A549 (cell line): ENCODE data around the gene FOSL2.

Experiments
- CHD2 ChIP-seq: fragments of 150-350 bp; IDR thresholded peaks from 2 replicates; pipeline ENCODE4 v1.6.1; 2014; ENCODE audit warnings: low read length; ENCODE audit not compliant: partially characterized antibody
- RAD21 ChIP-seq, 2 experiments: fragments of >200 bp in 1 of 2; sonication (Bioruptor Twin) in 1 of 2; formaldehyde crosslinking in 1 of 2; IDR thresholded peaks in 1 of 2; conservative IDR thresholded peaks in 1 of 2; 2 replicates in 1 of 2; 3 replicates in 1 of 2; pipeline ENCODE4 v1.6.1; 2012 to 2018; ENCODE audit warnings: inconsistent platforms in 1 of 2
- TF ChIP-seq, protein P1 (sequence below): fragments of >200 bp; sonication (Bioruptor Twin); formaldehyde crosslinking; IDR thresholded peaks from 3 replicates; pipeline ENCODE4 v1.5.1; 2016

DNA sequence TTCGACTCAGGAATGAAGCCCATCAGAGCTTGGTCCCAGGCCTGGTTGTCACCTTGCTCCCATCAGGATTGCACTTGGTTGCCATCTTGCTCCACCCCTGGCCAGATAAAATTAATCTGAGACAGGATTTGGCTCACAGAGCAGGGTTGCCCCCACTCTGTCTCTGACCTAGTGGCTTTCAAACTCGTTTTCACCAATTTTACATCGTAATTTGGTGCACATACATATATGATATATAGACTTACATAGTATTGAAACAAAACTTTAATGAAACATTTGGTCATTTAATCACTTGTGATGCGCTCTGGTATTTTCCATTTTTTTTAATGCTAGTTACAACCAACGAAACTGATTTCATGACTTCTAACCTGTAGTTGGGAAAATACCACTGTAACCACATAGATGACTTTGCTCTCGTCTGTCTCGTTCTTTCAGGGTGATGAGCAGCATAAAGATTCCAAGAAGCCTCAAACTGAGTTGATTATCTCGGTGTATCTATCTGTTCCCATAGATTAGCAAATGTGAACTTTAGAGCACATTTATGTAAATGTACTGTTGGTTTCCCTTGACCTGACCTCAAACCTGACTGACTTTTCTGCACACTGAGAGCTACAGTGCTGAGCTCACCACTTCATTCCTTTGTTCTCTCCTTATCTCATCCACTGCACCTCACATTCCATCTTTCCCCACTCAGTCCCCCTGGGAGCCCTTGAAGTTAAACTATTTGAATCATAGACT is 72.7 kb downstream of the FOSL2 start:
- TF ChIP-seq, protein P1, sequence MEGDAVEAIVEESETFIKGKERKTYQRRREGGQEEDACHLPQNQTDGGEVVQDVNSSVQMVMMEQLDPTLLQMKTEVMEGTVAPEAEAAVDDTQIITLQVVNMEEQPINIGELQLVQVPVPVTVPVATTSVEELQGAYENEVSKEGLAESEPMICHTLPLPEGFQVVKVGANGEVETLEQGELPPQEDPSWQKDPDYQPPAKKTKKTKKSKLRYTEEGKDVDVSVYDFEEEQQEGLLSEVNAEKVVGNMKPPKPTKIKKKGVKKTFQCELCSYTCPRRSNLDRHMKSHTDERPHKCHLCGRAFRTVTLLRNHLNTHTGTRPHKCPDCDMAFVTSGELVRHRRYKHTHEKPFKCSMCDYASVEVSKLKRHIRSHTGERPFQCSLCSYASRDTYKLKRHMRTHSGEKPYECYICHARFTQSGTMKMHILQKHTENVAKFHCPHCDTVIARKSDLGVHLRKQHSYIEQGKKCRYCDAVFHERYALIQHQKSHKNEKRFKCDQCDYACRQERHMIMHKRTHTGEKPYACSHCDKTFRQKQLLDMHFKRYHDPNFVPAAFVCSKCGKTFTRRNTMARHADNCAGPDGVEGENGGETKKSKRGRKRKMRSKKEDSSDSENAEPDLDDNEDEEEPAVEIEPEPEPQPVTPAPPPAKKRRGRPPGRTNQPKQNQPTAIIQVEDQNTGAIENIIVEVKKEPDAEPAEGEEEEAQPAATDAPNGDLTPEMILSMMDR = no peak
- TF ChIP-seq CHD2 (no peak), RAD21 (conservative IDR thresholded peaks at IDR 0.05 in 1 of 2, IDR thresholded peaks at IDR 0.05 in 1 of 2) (no peak)
